Sciatic nerve (tissue), 2 donors: Measurements from ENCODE around the gene NPHS1. TPM values are rescaled to one million over a fixed set of nuclear protein-coding genes. Genes with fewer than 3 reads are reported as not detected.

Experiments
- ATAC-seq: fragments of 200-7000 bp; cut with Tn5 transposase; one replicate; pipeline ENCODE4 v1.9.1; 2020; ENCODE audit warnings: mild to moderate bottlenecking, moderate library complexity
- DNase-seq: peaks from one replicate; pipeline ENCODE4 v3.0.0-alpha.2; 2020; ENCODE audit warnings: low spot score
- intact Hi-C: fragments of 100-400 bp; cut with DNase I; formaldehyde crosslinking; loops from one replicate; pipeline ENCODE4 v1.14.2; 2022
- total RNA-seq: library from RNA; stranded (reverse); fragmentation: NEBNext Ultra II Directional; extraction: Animal tissue kit (Norgen Biotek cat#: 25700); gene quantifications from one replicate; pipeline ENCODE4 v1.2.1, GENCODE V29; 2021
- donor health status: DM: no; HTN: no; CAD: no.
- donor health status: DM: no; HTN: no; CAD: no.

NPHS1 gene
- total RNA-seq, 1 donor from 2014 or later: not detected

- DNase-seq (no peak), ATAC-seq (no peak)
- intact Hi-C loops: no loop called here
Observed at GRCh38 chr19:35792888-35793287, 59.4 kb downstream of the NPHS1 start.

- ATAC-seq (no peak), DNase-seq (no peak)
- intact Hi-C loops: no loop called here
Observed at GRCh38 chr19:35792312-35792711, 60.0 kb downstream of the NPHS1 start.

- intact Hi-C loops: no loop called here
- DNase-seq: no peak
- no peak for ATAC-seq
Observed at GRCh38 chr19:35791814-35792279, 60.5 kb downstream of the NPHS1 start.

GRCh38 chr19:35790981-35791813, 61.1 kb downstream of the NPHS1 start:
- DNase-seq (no peak), ATAC-seq (no peak)
- intact Hi-C loops: no loop called here

- ATAC-seq (no peak), DNase-seq (no peak)
- intact Hi-C loops: no loop called here
Observed at GRCh38 chr19:35789978-35790944, 62.0 kb downstream of the NPHS1 start.

GRCh38 chr19:35789195-35789977, 62.9 kb downstream of the NPHS1 start:
- DNase-seq: no peak
- intact Hi-C loops: no loop called here
- ATAC-seq: no peak

- ATAC-seq (no peak), DNase-seq (no peak)
- intact Hi-C loops: no loop called here
Observed at GRCh38 chr19:35788205-35788960, 63.9 kb downstream of the NPHS1 start.

GRCh38 chr19:35787227-35787799, 65.0 kb downstream of the NPHS1 start:
- no peak for DNase-seq
- ATAC-seq: no peak
- intact Hi-C loops: no loop called here

- intact Hi-C loops: no loop called here
- ATAC-seq: no peak
- DNase-seq: no peak
Observed at GRCh38 chr19:35786299-35787160, 65.8 kb downstream of the NPHS1 start.

GRCh38 chr19:35785339-35785627, 67.0 kb downstream of the NPHS1 start:
- no peak for ATAC-seq
- no peak for DNase-seq
- intact Hi-C loops: no loop called here

GRCh38 chr19:35784503-35785338, 67.6 kb downstream of the NPHS1 start:
- ATAC-seq: no peak
- intact Hi-C loops: no loop called here
- DNase-seq: no peak

- ATAC-seq (no peak), DNase-seq (no peak)
- intact Hi-C loops: no loop called here
Observed at GRCh38 chr19:35783469-35784434, 68.6 kb downstream of the NPHS1 start.

- ATAC-seq (no peak), DNase-seq (no peak)
- intact Hi-C loops: no loop called here
Observed at GRCh38 chr19:35782589-35782988, 69.7 kb downstream of the NPHS1 start.

GRCh38 chr19:35781650-35782049, 70.7 kb downstream of the NPHS1 start:
- intact Hi-C loops: no loop called here
- ATAC-seq (no peak), DNase-seq (no peak)

- ATAC-seq: no peak
- DNase-seq: no peak
- intact Hi-C loops: no loop called here
Observed at GRCh38 chr19:35780717-35781116, 71.6 kb downstream of the NPHS1 start.
